Activated CD4-positive, alpha-beta memory T cell treated with anti-CD3 and anti-CD28 coated beads for 36 hours (primary cell): ENCODE results near the gene RTTN. TPM values are rescaled to one million over a fixed set of nuclear protein-coding genes. Genes with fewer than 3 reads are reported as not detected.
"Not testable (repeated sequence)": the region's sequence is repeated elsewhere in the genome, so short reads cannot be mapped to it uniquely, and the experiment has no call there.

Source experiments
- CTCF ChIA-PET: fragments of 350-600 bp; sonication (Branson Sonifier 250); formaldehyde crosslinking; loops from one replicate; lab custom pipeline; 2021; ENCODE audit warnings: antibody characterized with exemption, inconsistent platforms; lab: Charles Lee
- POLR2A ChIA-PET: fragments of 350-600 bp; sonication (Branson Sonifier 250); formaldehyde crosslinking; loops from one replicate; lab custom pipeline; 2021; ENCODE audit warnings: antibody characterized with exemption; lab: Charles Lee
- DNase-seq: peaks from one replicate; pipeline ENCODE4 v3.0.0-alpha.2; 2020
- H3K27ac Mint-ChIP-seq: one replicate; pipeline ENCODE4 v1.8.0; 2021; ENCODE audit warnings: mixed read lengths
- H3K27me3 Mint-ChIP-seq: one replicate; pipeline ENCODE4 v1.8.0; 2021; ENCODE audit warnings: mixed read lengths
- H3K36me3 Mint-ChIP-seq: one replicate; pipeline ENCODE4 v1.8.0; 2021; ENCODE audit warnings: mixed read lengths
- H3K4me1 Mint-ChIP-seq: one replicate; pipeline ENCODE4 v1.8.0; 2021; ENCODE audit warnings: low read depth, mixed read lengths
- H3K4me3 Mint-ChIP-seq: one replicate; pipeline ENCODE4 v1.8.0; 2021; ENCODE audit warnings: mild to moderate bottlenecking, mixed read lengths
- H3K9me3 Mint-ChIP-seq: one replicate; pipeline ENCODE4 v1.8.0; 2021; ENCODE audit warnings: mixed read lengths
- intact Hi-C: fragments of 100-400 bp; cut with micrococcal nuclease; formaldehyde crosslinking; loops from one replicate; pipeline ENCODE4 v1.15.1; 2023
- total RNA-seq, 2 experiments: library from RNA; stranded (reverse); gene quantifications; one replicate each; pipeline ENCODE4 v1.2.3, GENCODE V29; 2021

Gene RTTN
- total RNA-seq, 2 experiments from 2014 or later = 27.3 to 28.9 TPM

DNA sequence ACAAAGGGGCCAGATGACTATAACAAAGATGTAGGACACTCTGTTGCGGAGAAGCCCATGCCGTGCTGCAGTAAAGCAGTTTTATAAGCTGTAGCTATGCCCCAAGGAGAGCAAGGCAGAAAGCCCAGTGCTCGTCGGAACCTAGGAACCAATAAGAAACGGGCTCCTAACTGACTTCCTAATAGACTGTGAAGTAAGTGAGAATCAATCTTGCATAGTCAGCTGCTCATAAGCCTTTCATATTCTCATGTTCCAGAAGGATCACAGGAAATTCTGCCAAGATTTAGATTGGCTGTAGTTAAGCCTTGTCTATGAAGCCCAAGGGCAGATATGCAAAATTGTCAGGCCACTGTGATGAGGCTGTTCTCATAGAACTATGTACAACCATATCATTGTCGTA lies 98.4 kb downstream of the RTTN start:
- intact Hi-C loops = no loop called here
- ChIA-PET CTCF (interaction anchor here (0.6 to 1.2 kb wide), 2 partner anchors 10 to 81 kb away, joined by 3 read pairs; no protein-coding TSS in a partner anchor), POLR2A (no interaction called here)
- Mint-ChIP-seq H3K27me3 (no peaks in the 10 kb centered on the region), H3K27ac (no peak overlapping the region), H3K4me1 (no peaks in the 10 kb centered on the region), H3K4me3 (no peak overlapping the region), H3K36me3 (peaks cover 65% of the 10 kb centered on the region), H3K9me3 (no peaks in the 10 kb centered on the region)
- DNase-seq = no peak

DNA sequence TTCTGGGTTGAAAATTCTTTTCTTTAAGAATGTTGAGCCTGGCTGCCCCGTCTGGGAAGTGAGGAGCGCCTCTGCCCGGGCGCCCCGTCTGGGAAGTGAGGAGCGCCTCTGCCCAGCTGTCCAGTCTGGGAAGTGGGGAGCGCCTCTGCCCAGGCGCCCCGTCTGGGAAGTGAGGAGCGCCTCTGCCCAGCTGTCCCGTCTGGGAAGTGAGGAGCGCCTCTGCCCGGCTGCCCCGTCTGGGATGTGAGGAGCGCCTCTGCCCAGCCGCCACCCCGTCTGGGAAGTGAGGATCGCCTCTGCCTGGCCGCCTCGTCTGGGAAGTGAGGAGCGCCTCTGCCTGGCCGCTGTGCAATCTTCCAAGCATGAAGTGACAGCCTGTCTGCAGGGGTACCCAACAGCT lies 102.6 kb downstream of the RTTN start:
- peaks cover 63% of the 10 kb centered on the region for H3K36me3 Mint-ChIP-seq
- intact Hi-C loops, H3K27ac Mint-ChIP-seq, H3K4me3 Mint-ChIP-seq, CTCF ChIA-PET, H3K27me3 Mint-ChIP-seq, POLR2A ChIA-PET, DNase-seq, H3K4me1 Mint-ChIP-seq: not testable (repeated sequence)
- peaks cover 21% of the 10 kb centered on the region for H3K9me3 Mint-ChIP-seq

DNA sequence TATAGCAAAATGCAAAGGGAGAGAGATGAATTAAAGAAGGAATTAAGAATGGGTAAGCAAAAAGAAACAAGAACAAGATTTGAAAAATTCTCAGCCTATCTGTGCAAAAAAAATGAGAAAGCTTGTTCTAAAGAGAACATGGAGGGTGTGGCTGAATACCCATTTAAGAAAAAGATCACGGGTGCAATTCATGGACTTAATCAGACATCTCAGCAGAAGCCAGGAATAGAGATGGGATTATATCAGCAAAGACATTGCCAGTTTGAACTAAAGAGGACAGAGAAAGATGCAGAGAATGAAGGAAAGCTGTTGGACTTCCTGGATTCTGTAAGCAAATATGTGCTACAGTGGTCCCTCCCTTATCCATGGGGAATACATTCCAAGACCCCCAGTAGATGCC lies 115.6 kb downstream of the RTTN start:
- POLR2A ChIA-PET = no interaction called here
- H3K27ac Mint-ChIP-seq = no peak overlapping the region
- peaks cover 7% of the 10 kb centered on the region for H3K36me3 Mint-ChIP-seq
- H3K4me1 Mint-ChIP-seq = no peaks in the 10 kb centered on the region
- H3K9me3 Mint-ChIP-seq = no peaks in the 10 kb centered on the region
- H3K27me3 Mint-ChIP-seq = no peaks in the 10 kb centered on the region
- no peak for DNase-seq
- intact Hi-C loops = loop anchor here (5.0 to 10.0 kb wide), 2 partner anchors 1243 to 1355 kb away; no protein-coding TSS in a partner anchor
- CTCF ChIA-PET = no interaction called here
- no peak overlapping the region for H3K4me3 Mint-ChIP-seq

DNA sequence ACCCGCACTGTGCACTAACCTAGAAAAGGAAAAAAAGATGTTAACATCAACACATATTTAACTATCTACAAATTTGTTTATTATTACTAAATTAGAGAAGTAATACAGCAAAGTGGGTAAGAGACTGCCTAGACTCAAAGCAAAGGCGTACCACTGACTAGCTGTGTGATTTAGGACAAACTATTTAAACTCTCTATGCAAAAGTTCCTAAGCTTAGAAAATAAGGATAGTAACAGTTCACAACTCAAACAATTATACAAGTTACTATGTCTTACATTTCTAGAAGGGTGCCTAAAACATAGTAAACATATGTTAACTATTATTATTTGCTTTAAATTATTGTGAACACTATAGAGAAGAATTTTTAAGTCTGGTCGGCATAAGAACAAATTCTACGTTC lies 119.4 kb downstream of the RTTN start:
- DNase-seq = no peak
- Mint-ChIP-seq H3K4me3 (no peak overlapping the region), H3K4me1 (no peaks in the 10 kb centered on the region), H3K27ac (no peak overlapping the region), H3K27me3 (no peaks in the 10 kb centered on the region), H3K9me3 (no peaks in the 10 kb centered on the region), H3K36me3 (peaks cover 5% of the 10 kb centered on the region)
- ChIA-PET CTCF (interaction anchor here (0.6 to 1.8 kb wide), 7 partner anchors 9 to 660 kb away, joined by 3 to 5 read pairs (median 4); no protein-coding TSS in a partner anchor), POLR2A (no interaction called here)
- intact Hi-C loops = loop anchor here (1.0 to 10.0 kb wide), 4 partner anchors 449 to 1351 kb away; no protein-coding TSS in a partner anchor

DNA sequence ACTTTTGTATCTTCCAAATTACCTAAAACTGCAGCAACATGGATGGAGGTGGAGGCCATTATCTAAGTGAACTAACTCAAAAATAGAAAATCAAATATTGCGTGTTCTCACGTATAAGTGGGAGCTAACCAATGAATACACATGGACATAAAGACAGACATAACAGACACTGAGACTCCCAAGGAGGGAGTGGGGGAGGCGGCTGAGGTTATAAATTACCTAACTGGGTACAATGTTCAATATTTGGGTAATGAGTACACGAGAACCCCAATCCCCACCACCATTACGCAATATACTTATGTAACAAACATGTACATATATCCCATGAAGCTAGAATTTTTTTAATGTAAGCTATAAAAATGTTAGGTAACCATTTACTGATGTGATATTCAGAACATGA lies 119.8 kb downstream of the RTTN start:
- no peaks in the 10 kb centered on the region for H3K4me1 Mint-ChIP-seq
- no peaks in the 10 kb centered on the region for H3K27me3 Mint-ChIP-seq
- H3K27ac Mint-ChIP-seq = no peak overlapping the region
- POLR2A ChIA-PET = no interaction called here
- H3K4me3 Mint-ChIP-seq = no peak overlapping the region
- intact Hi-C loops = loop anchor here (1.0 to 10.0 kb wide), 4 partner anchors 448 to 1351 kb away; no protein-coding TSS in a partner anchor
- CTCF ChIA-PET = interaction anchor here (0.5 to 1.8 kb wide), 8 partner anchors 9 to 660 kb away, joined by 3 to 5 read pairs (median 4); no protein-coding TSS in a partner anchor
- H3K9me3 Mint-ChIP-seq = no peaks in the 10 kb centered on the region
- H3K36me3 Mint-ChIP-seq = peaks cover 8% of the 10 kb centered on the region
- no peak for DNase-seq

DNA sequence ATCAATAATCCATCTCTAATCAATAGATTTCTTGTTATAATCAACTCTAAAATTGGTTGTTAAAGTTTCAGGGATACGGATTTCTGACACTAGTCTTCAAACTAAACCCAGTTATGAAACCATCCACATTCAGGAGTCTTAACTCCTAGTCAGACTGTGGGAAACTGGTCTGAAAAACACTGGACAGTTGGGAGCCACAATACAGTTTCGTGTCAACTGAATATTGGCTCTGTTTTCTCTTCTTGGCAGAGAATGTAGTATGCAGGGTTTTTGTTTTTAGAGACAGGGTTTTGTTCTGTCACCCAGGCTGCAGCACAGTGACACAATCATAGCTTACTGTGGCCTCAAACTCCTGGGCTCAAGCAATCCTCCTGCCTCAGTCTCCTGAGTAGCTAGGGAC lies 123.1 kb downstream of the RTTN start:
- POLR2A ChIA-PET = no interaction called here
- H3K36me3 Mint-ChIP-seq = peaks cover 8% of the 10 kb centered on the region
- no peak overlapping the region for H3K27ac Mint-ChIP-seq
- no peaks in the 10 kb centered on the region for H3K9me3 Mint-ChIP-seq
- H3K4me3 Mint-ChIP-seq = no peak overlapping the region
- intact Hi-C loops = loop anchor here (10.0 kb wide), 1 partner anchor 1348 kb away; no protein-coding TSS in a partner anchor
- peaks cover 2% of the 10 kb centered on the region for H3K4me1 Mint-ChIP-seq
- CTCF ChIA-PET = no interaction called here
- H3K27me3 Mint-ChIP-seq = no peaks in the 10 kb centered on the region
- no peak for DNase-seq

DNA sequence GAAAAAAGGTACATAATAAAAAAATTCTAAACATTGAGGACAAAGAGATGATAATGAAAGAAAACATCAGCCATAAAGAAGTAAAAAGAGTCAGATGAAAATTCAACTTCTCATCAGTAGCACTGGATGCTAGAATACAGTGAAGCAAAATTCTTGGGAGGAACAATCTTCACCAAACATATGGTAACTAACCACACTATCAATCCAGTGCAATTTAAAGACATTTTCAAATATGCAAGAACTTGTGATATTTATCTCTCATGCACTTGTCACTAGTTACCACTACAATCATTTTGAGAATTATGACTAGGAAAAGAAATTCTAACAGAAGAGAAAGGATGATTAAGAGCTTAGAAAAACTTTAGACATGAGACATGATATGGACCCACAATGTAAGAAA lies 127.4 kb downstream of the RTTN start:
- intact Hi-C loops = loop anchor here (10.0 kb wide), 1 partner anchor 233 kb away; no protein-coding TSS in a partner anchor
- no peak overlapping the region for H3K4me3 Mint-ChIP-seq
- H3K4me1 Mint-ChIP-seq = peaks cover 2% of the 10 kb centered on the region
- ChIA-PET CTCF (no interaction called here), POLR2A (no interaction called here)
- DNase-seq = no peak
- no peak overlapping the region for H3K27ac Mint-ChIP-seq
- H3K36me3 Mint-ChIP-seq = peaks cover 10% of the 10 kb centered on the region
- no peaks in the 10 kb centered on the region for H3K9me3 Mint-ChIP-seq
- H3K27me3 Mint-ChIP-seq = no peaks in the 10 kb centered on the region

DNA sequence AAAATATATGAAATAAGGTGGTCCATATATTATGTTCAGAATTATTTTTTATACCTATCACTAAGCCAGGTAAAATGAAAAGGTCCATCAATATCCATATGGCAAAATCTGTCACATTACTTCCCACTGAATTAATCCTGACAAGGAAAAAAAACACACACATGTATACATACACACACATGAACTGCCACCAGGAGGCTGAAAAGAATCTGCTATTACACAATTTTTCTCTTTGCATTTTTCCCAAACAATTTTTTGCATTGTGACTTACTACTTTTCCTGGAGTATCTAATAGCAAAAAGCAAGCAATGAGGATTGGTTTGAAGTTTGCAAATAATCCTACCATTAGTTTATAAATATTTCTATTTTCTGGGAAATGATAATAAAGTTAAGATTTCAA lies 129.6 kb downstream of the RTTN start:
- no peaks in the 10 kb centered on the region for H3K9me3 Mint-ChIP-seq
- POLR2A ChIA-PET = no interaction called here

DNA sequence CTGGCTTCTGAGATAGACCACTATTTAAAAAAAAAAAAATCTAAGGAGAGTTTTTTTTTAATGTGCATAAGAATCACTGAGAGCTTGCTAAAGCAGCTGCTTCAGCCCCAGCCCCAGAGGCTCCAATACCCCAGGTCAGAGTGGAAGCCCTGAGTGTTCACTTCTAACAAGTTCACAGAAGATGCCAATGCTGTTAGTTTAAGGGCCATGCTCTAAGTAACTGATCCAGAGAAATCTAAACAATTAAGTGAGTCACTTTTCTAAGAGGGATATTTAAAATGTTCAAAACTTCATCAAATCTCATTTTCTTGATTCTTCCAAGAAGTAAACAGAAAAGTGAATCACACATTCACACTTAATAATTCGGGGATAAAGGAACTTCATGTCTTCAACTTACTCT lies 131.4 kb downstream of the RTTN start:
- Mint-ChIP-seq H3K4me1 (peaks cover 2% of the 10 kb centered on the region), H3K4me3 (no peak overlapping the region), H3K36me3 (peaks cover 4% of the 10 kb centered on the region), H3K27ac (no peak overlapping the region), H3K27me3 (no peaks in the 10 kb centered on the region), H3K9me3 (no peaks in the 10 kb centered on the region)
- intact Hi-C loops = loop anchor here (10.0 kb wide), 1 partner anchor 229 kb away; no protein-coding TSS in a partner anchor
- CTCF ChIA-PET = interaction anchor here (1.0 kb wide), 1 partner anchor 437 kb away, joined by 3 read pairs; no protein-coding TSS in a partner anchor
- no peak for DNase-seq
- POLR2A ChIA-PET = no interaction called here

More for the DNA sequence above, 129.6 kb downstream of the RTTN start:
- Mint-ChIP-seq H3K4me1 (peaks cover 2% of the 10 kb centered on the region), H3K27ac (no peak overlapping the region), H3K27me3 (no peaks in the 10 kb centered on the region), H3K36me3 (peaks cover 7% of the 10 kb centered on the region), H3K4me3 (no peak overlapping the region)
- no peak for DNase-seq
- intact Hi-C loops = loop anchor here (10.0 kb wide), 1 partner anchor 231 kb away; no protein-coding TSS in a partner anchor
- CTCF ChIA-PET = no interaction called here

DNA sequence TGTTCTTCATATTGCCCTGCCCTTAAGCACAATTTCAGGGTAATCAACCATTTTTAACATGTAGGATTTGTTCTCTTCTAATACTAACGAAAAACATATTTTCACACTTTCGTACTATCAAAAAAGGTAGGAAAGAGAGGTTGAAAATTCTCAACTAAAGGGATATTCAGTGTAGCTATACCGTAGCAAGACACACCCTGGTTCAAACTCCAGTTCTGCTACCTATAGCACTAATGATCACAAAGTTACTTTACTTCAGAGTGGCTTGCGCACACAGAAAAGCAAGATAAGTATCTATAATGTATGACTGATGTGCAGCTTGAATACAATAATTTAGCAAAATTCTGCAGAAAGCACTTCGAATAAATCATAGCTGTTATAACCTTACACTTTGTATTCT lies 132.1 kb downstream of the RTTN start:
- CTCF ChIA-PET = no interaction called here
- H3K27ac Mint-ChIP-seq = no peak overlapping the region
- no peak overlapping the region for H3K4me3 Mint-ChIP-seq
- peaks cover 7% of the 10 kb centered on the region for H3K36me3 Mint-ChIP-seq
- intact Hi-C loops = loop anchor here (10.0 kb wide), 1 partner anchor 229 kb away; no protein-coding TSS in a partner anchor
- DNase-seq = no peak
- H3K4me1 Mint-ChIP-seq = peaks cover 2% of the 10 kb centered on the region
- no peaks in the 10 kb centered on the region for H3K27me3 Mint-ChIP-seq
- no peaks in the 10 kb centered on the region for H3K9me3 Mint-ChIP-seq
- POLR2A ChIA-PET = no interaction called here

DNA sequence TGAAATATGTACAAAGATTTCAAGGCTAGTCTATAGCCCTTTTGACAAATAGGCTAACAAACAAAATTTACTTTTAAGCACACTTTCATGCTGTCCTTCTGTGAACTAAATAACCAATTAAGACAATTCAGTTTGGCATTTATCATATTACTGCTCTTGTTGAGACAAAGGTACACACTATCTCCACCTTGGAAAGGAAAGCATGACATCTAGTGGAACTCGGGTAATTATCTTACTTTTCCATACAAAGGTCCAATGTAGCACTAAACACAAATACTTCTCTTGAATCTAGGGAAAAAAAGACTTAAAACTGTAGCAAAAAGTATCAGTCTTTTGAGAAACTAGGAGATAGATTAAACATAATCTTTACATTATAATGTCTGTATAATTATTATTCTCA lies 132.8 kb downstream of the RTTN start:
- intact Hi-C loops = loop anchor here (10.0 kb wide), 1 partner anchor 228 kb away; no protein-coding TSS in a partner anchor
- no peaks in the 10 kb centered on the region for H3K9me3 Mint-ChIP-seq
- H3K27me3 Mint-ChIP-seq = no peaks in the 10 kb centered on the region
- DNase-seq = no peak
- H3K4me3 Mint-ChIP-seq = no peak overlapping the region
- no peaks in the 10 kb centered on the region for H3K4me1 Mint-ChIP-seq
- CTCF ChIA-PET = no interaction called here
- H3K27ac Mint-ChIP-seq = no peak overlapping the region
- POLR2A ChIA-PET = no interaction called here
- H3K36me3 Mint-ChIP-seq = peaks cover 7% of the 10 kb centered on the region

DNA sequence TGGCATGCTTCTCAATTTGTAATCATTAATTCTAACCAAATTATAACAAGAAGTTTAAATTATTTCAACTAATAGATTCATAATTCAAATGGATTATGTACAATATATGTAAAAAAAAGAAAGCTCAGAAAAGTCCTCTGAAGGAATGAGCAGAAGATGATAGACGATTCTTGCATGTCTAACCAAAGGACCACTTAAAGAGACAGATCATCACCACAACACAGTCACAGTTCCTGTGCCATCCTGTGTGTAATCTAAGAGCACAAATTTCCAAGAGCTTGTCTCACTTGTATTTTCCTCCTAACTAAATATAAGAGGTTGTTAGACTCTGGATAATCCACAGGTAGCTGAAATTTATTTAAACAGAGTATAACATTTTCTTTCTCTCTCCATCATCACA lies 135.5 kb downstream of the RTTN start:
- POLR2A ChIA-PET = no interaction called here
- CTCF ChIA-PET = interaction anchor here (1.3 to 1.8 kb wide), 3 partner anchors 9 to 364 kb away, joined by 3 to 5 read pairs (median 3); no protein-coding TSS in a partner anchor
- Mint-ChIP-seq H3K4me3 (no peak overlapping the region), H3K4me1 (no peaks in the 10 kb centered on the region), H3K36me3 (peaks cover 11% of the 10 kb centered on the region), H3K27me3 (no peaks in the 10 kb centered on the region), H3K9me3 (no peaks in the 10 kb centered on the region), H3K27ac (no peak overlapping the region)
- intact Hi-C loops = loop anchor here (10.0 kb wide), 1 partner anchor 225 kb away; no protein-coding TSS in a partner anchor
- DNase-seq = no peak
